ENCODE results near the gene GLP2R.

The GLP2R gene

DNA sequence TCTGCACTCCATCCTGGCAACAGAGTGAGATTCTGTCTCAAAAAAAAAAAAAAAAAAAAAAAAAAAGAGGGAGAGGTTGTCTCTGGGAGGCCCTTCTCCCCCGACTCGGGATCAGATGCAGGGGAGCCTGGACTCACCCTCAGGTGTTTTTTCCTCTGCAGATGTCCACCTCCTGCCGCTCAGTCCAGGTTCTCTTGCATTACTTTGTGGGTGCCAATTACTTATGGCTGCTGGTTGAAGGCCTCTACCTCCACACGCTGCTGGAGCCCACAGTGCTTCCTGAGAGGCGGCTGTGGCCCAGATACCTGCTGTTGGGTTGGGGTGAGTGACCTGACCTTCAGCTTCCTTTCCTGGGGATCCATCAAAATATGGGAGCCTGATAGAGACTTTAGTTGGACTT, 34.1 kb downstream of the GLP2R start:
- no peak for DNase-seq

DNA sequence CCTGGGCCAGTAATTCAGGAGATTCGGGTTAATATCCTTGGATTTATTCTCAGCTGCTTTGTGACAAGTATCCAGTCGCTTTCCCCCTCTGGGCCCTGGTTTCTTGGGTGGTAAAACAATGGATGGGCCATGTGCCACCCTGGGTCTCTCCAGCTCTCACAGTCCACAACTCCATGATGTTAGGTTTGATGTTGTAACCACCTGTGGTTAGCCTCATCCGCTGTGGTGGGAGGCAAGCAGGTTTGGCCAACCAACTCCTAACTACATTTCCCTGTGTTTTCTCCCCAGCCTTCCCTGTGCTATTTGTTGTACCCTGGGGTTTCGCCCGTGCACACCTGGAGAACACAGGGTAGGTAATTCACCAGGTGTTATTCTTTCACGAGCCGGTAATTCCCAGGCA, 35.1 kb downstream of the GLP2R start:
- DNase-seq = no peak

DNA sequence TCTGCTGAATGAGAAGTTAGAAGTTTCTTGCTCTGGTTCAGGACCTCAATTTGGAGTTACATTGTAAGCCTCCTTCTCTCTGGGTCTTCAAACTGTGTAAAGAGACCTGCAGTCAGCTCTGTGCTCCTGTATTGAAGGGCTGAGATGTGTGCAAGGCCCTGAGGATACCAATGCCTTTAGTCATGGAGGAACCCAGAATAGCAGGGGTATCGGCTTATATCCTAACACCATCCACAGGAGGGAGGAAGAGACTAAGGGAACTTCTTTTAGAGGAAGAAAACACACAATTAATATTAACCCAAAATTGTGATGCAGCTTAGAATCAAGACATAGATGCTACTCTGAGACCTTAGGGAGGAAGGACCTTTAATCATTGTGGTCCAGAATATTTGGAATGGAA, 36.5 kb downstream of the GLP2R start:
- DNase-seq = no peak

DNA sequence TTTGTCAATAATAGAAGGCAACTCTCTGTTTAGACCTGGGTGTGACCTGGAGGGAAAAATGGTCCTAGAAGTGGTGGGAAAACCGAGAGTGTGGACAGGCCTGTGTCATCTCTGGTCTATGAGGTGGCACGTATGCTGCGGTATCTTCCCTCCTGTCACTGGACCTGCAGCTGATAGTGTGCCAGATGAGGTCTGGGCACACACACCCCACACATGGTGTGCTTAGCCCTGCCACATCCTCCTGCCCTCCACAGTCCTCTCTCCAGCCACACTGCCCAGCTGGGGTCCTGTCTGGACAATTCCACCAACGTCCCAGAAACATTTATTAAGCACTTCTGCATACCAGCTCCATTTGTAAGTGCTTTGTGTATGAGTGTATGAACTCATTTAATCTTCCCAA, 37.2 kb downstream of the GLP2R start:
- DNase-seq = no peak

DNA sequence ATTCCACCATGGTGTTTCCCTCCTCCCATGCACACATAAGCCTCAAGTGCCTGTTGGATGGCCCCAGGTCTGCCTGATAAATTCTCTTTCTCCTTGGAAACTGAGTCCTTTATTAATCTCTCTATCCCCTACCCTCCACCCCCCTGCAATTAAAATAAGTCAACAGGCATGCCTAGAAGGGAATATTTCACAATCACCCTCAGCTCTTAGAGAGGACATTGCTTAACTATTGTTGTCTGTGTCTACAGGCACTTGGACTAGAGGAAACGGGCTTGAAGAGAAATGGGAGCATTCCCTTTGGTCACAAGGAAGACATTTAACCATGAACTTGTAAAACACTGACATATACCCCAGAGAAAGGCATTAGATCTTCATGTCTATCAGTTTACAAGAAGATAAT, 39.9 kb downstream of the GLP2R start:
- DNase-seq = no peak

DNA sequence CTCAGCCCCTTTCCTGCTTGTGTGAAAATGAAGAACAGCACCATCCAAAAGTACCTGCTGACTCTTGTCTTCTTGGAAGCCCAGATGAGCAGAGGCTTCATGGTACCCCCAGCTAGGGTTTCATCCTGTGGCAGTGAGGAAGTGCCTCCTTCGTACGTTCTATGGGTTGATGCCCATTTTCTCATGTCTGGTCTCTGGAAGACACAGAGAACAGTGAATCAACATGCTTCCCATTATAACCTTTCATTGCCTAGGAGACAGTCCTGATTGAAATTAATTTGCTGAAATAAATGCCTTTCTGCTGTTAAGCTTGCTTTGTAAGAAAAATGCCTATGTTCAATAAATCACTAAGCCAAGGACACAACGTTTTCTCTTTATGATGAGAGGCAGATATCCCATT, 42.8 kb downstream of the GLP2R start:
- no peak for DNase-seq

DNA sequence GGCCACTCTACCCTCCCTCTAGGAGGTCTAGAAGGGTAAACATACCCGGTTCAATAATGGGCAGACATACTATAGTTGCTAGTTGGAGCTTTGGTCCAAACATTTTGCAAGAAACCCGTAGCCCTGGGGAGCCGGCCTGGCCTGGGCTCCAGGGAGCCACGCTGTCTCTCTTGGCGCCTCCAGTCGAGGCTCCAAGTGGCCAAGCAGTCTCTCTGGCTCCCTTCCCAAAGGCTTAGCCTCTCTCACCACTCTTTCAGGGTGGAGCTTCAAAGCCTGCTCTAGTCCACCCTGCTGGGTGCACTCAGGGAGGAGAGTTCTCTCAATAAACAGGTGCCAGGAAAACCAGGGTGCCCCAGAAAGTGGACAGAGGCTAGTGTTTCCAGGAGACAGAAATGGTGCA, 47.1 kb downstream of the GLP2R start:
- no peak for DNase-seq

DNA sequence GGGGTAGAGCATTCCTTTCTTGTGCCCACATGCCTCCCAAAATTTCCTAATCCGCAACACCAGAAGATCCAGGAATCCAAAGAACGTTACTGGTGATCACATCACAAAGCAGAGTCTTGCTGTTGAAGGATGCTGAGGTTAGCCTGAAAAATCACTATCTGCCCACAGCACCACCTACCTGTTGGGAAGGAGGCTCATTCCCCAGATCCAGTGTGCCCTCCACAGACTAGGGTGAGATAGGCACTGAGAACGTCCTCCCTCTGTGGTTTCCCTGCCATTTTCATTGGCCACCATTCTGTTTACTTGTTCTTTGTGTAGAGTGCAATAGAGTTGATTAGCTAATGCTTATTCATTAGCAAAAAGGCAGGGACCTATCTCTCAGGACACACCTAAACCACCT, 49.0 kb downstream of the GLP2R start:
- DNase-seq = no peak

DNA sequence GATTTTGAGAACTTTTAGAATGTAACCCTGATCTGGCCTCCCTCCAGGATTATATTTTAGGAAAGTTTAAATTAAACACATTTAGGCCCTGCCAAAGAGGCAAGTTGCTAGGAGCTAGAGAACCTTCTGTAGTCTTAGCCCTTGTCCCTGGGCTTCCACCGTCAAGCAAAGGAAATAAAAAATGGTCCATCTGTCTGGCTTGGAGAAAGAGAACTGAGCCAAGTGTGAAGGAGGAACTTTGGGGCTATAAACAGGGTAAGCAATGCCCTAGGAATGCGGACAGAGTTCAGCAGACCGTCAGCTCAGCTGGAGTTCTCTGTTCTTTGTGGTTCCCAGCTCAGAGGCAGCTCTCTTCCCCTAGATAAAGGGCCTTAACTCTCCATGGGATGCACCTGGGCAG, 49.7 kb downstream of the GLP2R start:
- DNase-seq = no peak

DNA sequence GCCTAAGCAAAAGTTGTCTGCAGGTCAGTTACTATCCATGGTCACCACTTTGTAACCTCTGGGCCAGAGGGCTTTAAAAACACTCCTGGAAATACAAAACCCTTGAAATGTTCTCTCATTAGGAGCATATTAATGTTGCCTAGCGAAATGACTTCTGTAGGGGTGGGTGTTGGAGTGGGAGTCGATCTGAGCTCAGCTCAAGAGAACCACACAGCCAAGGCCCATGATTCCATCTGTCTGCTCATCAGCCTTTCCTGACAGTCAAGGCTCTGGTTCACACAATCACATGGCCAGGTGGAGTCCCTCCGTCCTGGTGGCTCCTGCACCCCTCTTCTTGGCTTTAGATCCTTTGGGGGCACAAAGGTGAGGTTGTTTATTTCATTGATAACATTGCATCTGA, 52.6 kb downstream of the GLP2R start:
- no peak for DNase-seq

DNA sequence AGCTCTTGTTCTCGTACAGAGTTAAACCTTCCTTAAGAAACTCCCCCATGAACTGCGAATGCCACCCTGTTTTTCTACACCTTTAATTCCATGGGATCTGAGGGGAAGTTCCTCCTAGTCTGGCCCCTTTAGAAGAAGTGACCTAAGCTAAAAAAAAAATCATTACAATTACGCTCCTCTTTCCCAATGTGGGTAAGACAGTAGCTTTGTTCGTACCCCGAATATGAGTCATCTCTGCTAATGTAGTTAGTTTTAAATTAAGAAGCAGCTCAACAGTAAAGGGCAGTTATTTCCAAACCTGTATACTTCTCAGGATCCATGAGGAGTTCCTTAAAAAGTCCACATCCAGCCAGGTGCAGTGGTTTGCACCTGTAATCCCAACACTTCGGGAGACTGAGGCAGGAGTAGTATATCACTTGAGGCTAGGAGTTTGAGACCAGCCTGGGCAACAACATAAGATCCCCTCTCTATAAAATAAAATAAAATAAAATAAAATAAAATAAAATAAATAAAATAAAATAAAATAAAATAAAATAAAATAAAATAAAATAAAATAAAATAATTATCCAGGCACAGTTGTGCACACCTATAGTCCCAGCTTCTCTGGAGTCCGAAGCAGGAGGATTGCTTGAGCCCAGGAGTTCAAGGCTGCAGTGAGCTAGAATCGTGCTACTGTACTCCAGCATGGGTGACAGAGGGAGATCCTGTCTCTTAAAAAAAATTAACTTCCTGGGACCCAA, 53.2 kb downstream of the GLP2R start:
- no peak for DNase-seq

DNA sequence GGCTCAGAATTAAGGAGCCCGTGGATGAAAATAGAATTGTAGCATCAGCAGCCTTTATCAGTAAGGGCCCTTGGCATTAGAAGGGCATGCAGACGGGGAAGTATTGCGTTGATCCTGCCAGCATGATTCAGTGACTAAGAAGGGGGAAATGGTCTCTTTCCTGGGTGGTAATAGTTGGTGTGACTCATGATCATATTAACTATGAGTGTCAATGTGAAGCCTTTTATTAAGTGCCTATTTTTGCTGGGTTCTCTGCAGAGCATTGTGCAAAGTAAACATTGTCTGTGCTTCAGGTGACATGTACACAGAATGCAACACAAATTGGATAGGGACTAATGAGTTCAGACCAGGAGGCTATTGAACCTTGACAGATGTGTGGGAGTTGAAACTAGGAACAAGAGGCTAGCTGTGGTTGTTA, 54.9 kb downstream of the GLP2R start:
- DNase-seq = no peak

DNA sequence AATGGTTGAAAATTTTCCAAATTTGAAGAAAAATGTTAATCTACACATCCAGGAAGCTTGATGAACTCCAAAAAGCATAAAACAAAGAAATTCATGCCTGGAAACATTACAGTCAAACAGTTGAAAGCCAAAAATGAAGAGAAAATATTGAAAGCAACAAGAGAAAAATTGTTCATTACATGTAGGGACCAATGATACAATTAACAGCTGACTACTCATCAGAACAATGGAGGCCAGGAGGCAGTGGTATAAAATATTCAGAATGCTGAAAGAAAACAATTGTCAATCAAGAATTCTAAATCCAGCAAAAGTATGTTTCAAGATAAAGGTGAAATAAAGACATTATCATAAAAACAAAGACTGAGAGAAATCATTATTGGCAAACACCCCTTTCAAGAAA, 57.7 kb downstream of the GLP2R start:
- no peak for DNase-seq

DNA sequence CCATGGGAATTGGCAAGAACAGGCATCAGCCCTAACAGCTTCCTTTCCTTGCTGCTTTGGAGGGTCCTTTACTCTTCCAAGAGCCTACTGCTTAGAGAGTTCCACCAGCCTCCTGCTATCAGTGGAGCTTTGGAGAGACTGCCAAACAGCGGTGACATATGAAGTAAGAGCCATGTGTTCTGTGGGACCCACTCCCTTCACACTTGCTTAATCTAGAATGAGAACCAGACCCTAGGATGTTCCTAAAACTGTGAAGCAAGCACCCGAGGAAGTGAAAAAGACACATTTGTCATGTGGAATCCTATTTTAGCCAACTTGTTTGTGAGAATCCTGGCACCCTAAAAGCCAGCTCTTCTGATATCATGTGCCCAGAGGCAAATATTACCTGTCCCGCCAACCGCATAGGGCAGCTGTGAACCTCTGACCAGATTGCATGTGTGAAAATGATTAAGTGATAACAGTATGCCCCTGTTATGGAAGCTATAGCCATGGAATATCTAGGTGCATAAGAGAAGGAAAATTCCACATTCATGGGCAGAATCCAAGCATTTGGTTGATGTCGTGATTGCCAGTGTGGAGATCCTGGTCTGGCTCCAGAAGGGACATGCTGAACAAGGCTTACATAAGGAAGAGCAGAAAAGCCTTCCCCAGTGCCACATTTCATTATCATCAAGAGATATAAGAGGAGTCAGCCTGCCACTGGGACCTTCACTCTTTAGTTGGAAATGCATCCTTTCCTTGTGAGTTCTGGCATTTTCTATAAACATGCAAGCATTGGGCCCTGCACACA, 60.6 kb downstream of the GLP2R start:
- DNase-seq = no peak

DNA sequence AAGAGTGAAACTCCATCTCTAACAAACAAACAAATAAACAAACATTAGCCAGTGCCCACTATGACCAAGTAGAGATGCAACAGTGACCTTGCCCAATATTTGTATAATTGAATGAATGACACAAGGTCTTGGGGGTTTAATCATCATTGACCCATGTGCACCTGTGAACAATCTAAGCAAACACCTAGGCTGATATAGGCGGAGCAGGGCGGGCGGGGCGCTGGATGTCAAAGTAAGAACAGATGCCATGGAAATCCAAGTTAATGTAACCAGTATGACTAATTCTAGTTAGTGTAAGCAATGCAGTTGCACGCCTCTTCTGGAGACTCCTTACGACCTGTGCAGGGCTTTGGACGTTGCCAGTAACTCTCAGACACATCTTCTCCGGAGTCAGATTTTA, 61.8 kb downstream of the GLP2R start:
- DNase-seq = no peak

DNA sequence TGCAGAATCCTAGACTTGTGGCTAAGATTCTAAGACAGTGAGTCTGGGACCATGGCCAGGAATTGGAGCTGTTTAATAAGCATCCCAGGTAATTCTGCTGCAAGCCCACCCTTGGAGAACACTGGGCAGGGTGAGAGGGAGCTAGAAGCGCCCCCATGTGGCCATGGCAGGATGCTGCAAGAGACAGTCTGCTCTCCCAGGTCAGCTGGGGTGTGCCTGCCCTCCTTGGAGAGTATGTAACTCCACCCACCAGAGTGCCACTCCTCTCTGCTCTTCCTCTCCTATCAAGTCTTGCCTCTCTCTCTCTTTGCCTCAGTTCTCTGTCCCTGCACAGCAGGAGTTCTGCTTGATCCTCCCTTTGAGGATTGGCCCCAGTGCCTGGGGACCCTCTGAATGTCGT, 64.4 kb downstream of the GLP2R start:
- no peak for DNase-seq

DNA sequence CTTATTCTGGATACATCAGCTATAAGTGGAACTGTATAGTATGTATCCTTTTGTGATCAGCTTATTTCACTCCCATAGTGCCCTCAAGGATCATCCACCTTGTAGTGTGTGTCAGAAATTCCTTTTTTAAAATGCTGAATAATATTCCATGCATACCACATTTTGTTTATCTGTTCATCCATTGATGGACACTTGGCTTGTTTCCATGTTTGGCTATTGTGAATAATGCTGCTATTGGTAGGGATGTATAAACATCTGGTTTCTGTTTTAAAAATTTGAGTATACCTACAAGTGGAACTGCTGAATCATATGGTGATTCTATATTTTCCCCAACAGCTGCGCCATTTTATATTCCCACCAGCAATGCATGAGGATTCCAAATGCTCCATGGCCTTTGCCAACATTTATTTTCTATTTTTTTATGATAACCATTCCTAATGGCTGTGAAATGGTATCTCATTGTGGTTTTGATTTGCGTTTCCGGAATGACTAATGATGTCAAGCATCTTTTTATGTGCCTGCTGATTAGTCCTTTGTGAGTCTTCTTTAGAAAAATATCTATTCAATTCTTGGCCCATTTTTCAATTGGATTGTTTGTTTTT, 67.8 kb downstream of the GLP2R start:
- DNase-seq = no peak

DNA sequence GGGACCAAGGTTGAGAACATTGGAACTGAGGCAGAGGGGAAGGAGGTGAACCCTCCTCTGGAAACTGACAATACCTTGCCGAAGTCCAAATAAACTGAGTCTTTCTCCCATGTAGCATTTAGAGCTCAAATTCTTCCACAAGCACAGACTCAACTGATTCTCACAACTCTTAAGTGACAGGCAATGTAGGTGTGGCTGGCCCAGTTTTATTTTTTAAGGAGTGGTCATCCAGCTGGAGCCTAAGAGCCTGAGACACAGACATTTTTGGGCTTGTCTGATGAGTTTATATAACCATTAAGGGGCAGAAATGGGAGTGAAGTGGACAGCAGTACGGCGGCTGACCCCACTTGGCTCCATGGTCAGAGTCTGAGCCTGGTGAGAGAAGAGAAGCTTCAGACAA, 68.5 kb downstream of the GLP2R start:
- no peak for DNase-seq

DNA sequence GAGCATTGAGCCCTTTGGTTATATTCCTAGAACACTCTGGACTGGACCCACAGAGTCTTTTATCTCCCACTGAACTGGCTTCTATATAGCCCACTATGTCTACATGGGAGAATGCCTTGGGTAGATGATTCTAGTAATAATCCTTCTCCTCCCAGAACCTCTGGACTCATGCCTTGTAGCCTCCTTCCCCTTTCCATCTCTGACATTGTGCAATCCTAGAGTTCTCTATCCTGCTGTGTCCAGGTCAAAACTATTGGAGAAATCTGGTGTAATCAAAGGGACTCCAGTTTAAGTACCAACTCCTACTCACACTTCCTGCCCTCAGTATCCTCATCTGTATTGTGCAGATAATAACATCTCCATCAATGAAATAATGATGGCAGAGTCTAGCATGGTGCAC, 70.2 kb downstream of the GLP2R start:
- DNase-seq = no peak

DNA sequence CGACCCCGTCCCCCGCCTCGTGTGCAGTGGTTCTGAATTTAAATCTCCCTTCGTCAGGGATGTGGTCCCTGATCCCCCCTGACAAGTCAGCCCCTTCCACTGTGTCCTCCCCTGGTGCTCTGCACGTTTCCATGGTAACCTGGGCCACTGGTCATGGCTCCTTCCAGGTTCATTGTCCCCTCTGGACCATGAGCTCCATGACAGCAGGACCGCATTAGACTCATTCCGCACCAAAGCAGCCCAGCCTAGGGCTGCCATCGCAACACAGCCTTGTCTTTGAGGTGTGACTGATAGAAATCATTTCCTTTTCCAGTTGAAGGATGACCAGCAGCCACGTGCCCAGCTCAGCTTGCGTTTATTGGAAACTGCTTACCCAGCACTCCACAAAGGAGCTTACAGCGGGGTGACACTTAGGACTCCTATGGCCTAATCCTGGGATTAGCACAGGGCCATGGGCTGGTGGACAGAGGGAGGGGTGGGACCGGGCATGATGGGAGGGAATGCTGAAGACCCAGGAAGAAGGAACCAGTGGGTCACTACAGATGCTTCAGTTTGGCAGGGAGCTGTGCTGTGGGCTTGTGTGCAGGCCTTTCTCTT, 71.7 kb downstream of the GLP2R start:
- DNase-seq = no peak

DNA sequence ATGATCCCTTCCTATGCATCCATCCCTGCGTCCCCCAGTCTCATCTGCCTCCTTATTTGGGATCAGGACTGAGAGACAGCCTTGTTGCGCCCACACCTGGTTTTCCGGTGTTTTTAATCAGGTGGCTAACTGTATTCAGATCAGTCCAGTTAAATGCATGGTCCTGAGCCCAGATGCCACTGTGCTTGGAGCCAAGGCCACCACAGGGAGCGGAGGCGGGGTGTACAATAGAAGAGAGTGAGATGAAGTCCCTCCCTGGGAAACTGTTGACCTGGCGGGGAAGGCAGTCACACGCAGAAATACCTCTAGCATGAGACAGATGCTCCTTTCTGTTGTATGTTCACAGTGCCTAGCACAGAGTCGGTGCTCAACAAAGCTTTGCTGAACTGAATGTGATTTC, 73.1 kb downstream of the GLP2R start:
- no peak for DNase-seq

DNA sequence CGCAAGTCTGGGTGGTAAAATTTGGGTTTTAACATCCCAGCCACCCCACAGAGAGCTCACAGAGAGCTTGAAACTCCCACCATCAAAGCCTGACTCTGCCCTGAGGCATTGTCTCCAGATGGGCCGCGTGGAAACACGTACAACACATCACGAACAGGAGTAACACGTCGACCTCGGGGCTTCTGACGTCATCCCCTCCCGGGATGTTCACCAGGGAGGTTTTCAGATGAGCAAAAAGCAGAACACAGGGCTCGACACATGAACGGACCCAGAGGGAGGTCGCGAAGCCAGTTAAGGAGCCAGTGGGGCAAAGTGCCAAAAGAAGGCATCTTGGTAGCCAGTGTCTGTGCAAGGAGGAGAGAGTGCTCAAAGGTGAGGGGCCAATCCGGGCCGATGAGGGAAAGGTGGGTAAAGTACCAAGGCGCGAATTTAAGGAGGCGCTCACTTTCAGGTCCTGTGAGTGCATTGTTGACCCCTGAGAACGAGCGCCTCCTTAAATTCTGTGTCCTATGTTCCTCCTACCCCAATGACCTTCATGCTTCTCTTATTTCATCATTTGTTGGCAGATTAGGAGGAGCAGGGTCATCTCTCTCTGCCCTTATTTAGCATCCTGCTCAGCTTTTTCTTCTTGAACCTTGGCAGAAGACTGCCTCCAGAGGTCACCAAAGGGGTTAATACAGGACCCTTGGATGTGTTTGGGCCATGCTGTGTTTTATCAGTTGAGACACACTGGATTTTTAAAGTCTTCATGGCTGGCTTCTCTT, 73.7 kb downstream of the GLP2R start:
- DNase-seq = no peak

DNA sequence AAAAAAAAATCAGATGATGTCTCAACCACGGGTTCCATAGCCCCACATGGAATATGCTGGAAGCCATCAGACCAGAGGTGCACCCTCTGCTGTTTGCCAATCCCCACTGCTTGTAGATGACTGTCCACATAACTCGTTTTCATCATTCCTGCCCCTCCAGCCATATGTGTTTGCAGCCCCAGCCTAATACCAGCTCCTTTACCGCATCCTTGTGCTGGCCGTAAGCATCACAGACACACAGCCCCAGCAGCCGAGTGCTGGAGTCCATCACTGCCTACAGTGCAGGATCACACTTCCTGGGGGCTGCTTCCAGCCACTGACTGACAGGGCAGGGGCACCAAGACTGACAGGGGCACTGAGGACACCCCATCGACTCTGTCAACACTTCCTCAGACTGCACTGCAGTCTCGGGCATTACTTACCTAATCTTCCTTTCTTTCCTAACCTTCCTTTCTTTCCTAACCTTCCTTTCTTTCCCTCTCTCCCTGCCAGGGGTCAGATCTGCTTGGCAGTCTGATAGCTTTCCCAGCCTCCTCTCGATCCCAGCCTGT, 74.4 kb downstream of the GLP2R start:
- no peak for DNase-seq

Data from DMS79 treated with DMSO at 0.1 percent for 48 hours (cell line).